T-helper 17 cell (primary cell): ENCODE measurements around the gene CYSRT1. TPM values are rescaled to one million over a fixed set of nuclear protein-coding genes. Genes with fewer than 3 reads are reported as not detected.

Experiments
- ATAC-seq: fragments of 150-1000 bp; cut with Tn5 transposase; 2 replicates; pipeline ENCODE4 v1.10.0; 2021; ENCODE audit warnings: mild to moderate bottlenecking, moderate library complexity
- DNase-seq, 3 donors: peaks; one replicate each; pipeline versions ENCODE4 v3.0.0 to v3.0.0-alpha.2; 2020 to 2021
- H3K9me3 ChIP-seq: one replicate; pipeline ENCODE4 v1.7.0; 2013; ENCODE audit warnings: low read length, mild to moderate bottlenecking; ENCODE audit not compliant: control insufficient read depth, poor library complexity, severe bottlenecking
- H3K27ac Mint-ChIP-seq: one replicate; pipeline ENCODE4 v1.8.0; 2022; ENCODE audit warnings: mild to moderate bottlenecking, moderate library complexity, mixed read lengths
- H3K27me3 Mint-ChIP-seq: one replicate; pipeline ENCODE4 v1.8.0; 2022; ENCODE audit warnings: mixed read lengths
- H3K36me3 Mint-ChIP-seq: one replicate; pipeline ENCODE4 v1.8.0; 2022; ENCODE audit warnings: low read depth, mixed read lengths
- H3K4me1 Mint-ChIP-seq: one replicate; pipeline ENCODE4 v1.8.0; 2022; ENCODE audit warnings: mild to moderate bottlenecking, mixed read lengths
- H3K4me3 Mint-ChIP-seq: one replicate; pipeline ENCODE4 v1.8.0; 2022; ENCODE audit warnings: mild to moderate bottlenecking, moderate library complexity, mixed read lengths
- total RNA-seq, 4 donors: library from RNA in 2 of 4; stranded (reverse) in 2 of 4; gene quantifications; one replicate each; pipeline ENCODE4 v1.2.3 and lab custom pipeline; 2022 to 2026

The CYSRT1 gene, protein sequence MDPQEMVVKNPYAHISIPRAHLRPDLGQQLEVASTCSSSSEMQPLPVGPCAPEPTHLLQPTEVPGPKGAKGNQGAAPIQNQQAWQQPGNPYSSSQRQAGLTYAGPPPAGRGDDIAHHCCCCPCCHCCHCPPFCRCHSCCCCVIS
- total RNA-seq (under 1 TPM in 1 of 2 donors, not detected in 1; 0.52 TPM), total RNA-seq (lab: John Stamatoyannopoulos, UW) (0.08 to 0.12 reads per million in 2 donors)

DNA sequence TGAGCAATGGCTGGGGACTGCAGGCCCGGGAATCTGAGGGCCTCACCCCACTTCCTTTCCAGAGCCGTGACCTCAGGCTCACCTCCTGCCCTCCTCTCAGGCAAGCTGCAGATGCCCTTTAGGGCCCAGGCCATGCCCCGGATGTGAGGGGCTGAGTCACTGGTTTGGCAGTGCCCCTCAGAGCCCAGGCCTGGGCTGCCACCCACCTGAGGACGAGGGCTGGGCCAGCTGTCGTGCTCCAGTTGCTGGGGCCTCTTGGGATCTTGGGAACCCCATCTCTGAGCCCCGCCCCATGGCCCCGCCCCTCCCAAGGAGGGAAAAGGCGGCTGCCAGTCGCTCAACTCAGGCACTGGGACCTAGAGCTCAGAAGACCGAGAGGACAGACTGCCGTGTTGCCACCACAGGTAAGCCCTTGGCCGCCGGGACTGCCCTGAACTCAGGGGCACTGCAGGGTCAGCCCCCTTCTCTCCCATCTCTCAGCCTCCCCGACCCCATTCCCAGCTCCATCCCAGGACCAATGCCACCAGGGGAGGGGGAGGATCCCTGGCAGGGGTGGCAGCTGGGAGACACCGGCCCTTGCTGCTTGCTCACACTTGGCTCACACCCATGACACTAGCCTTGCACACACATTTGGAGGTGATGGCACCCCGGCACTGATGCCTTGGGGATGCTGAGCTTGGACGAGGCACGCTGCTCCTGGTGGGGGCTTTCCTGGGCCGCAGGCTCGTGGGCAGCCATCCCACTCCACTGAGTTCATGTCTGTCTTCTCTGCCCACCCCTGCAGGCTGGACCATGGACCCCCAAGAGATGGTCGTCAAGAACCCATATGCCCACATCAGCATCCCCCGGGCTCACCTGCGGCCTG, at the start of gene CYSRT1:
Gene CYSRT1, plus strand, starts transcription at position 345 of the 865 bp plus-strand sequence. Its CDS starts 448 bp downstream, at position 793.
- Mint-ChIP-seq H3K4me1 (peaks cover 6% of the 10 kb centered on the region), H3K4me3 (peak within 1 kb of the TSS; percentile 82), H3K27ac (peak within 1 kb of the TSS; percentile 16), H3K36me3 (peaks cover 2% of the 10 kb centered on the region), H3K27me3 (peaks cover 6% of the 10 kb centered on the region)
- DNase-seq, result no peak
- no peaks in the 10 kb centered on the region for H3K9me3 ChIP-seq
- no peak for ATAC-seq

- no peak overlapping the region for H3K27ac Mint-ChIP-seq
- no peaks in the 10 kb centered on the region for H3K9me3 ChIP-seq
- no peaks in the 10 kb centered on the region for H3K36me3 Mint-ChIP-seq
- DNase-seq (no peak), ATAC-seq (no peak)
- no peaks in the 10 kb centered on the region for H3K4me1 Mint-ChIP-seq
- peaks cover 12% of the 10 kb centered on the region for H3K27me3 Mint-ChIP-seq
- no peak overlapping the region for H3K4me3 Mint-ChIP-seq
Observed at GRCh38 chr9:137175345-137175961, 49.5 kb upstream of the CYSRT1 start.

GRCh38 chr9:137176302-137177182, 48.4 kb upstream of the CYSRT1 start:
- Mint-ChIP-seq H3K36me3 (no peaks in the 10 kb centered on the region), H3K27me3 (peaks cover 10% of the 10 kb centered on the region), H3K27ac (no peak overlapping the region), H3K4me1 (no peaks in the 10 kb centered on the region), H3K4me3 (peak overlapping the region; percentile 41)
- no peaks in the 10 kb centered on the region for H3K9me3 ChIP-seq
- peak; percentile 71 for ATAC-seq
- no peak for DNase-seq

- H3K36me3 Mint-ChIP-seq, result peaks cover 3% of the 10 kb centered on the region
- no peak overlapping the region for H3K4me3 Mint-ChIP-seq
Observed at GRCh38 chr9:137178201-137178938, 46.6 kb upstream of the CYSRT1 start.

GRCh38 chr9:137178939-137179630, 45.9 kb upstream of the CYSRT1 start:
- ATAC-seq (no peak), DNase-seq (no peak)
- Mint-ChIP-seq H3K36me3 (peaks cover 3% of the 10 kb centered on the region), H3K27me3 (no peaks in the 10 kb centered on the region), H3K27ac (no peak overlapping the region), H3K4me1 (peaks cover 6% of the 10 kb centered on the region), H3K4me3 (no peak overlapping the region)
- H3K9me3 ChIP-seq, result no peaks in the 10 kb centered on the region

More at GRCh38 chr9:137178201-137178938, 46.6 kb upstream of the CYSRT1 start:
- peaks cover 4% of the 10 kb centered on the region for H3K4me1 Mint-ChIP-seq
- H3K27me3 Mint-ChIP-seq, result peaks cover under 1% of the 10 kb centered on the region
- no peaks in the 10 kb centered on the region for H3K9me3 ChIP-seq
- no peak for DNase-seq
- no peak for ATAC-seq
- H3K27ac Mint-ChIP-seq, result no peak overlapping the region

DNA sequence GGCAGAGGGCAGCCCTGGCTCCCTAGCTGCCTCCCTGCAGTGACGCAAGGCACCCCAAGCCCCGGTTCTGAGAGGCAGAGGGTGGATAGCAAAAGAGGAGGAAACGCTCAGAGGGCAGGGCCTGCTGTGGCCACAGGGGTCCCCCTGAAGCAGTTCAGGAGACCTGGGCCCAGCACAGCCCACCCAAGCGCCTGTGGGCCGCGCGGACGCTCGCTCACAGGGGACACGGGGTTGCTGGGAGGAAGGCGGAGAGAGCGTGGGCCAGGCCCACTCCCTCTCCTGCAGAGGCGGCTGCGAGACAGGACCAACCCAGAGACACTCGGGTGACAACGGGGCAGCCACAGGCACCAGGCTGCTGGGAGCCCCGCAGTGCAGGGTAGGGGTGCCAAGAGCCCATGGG, 45.2 kb upstream of the CYSRT1 start:
- H3K27me3 Mint-ChIP-seq, result no peaks in the 10 kb centered on the region
- no peak for DNase-seq
- H3K36me3 Mint-ChIP-seq, result peaks cover 3% of the 10 kb centered on the region
- H3K4me1 Mint-ChIP-seq, result peaks cover 10% of the 10 kb centered on the region
- no peak overlapping the region for H3K27ac Mint-ChIP-seq
- H3K9me3 ChIP-seq, result no peaks in the 10 kb centered on the region
- no peak overlapping the region for H3K4me3 Mint-ChIP-seq
- no peak for ATAC-seq

GRCh38 chr9:137180491-137180890, 44.5 kb upstream of the CYSRT1 start:
- DNase-seq (no peak), ATAC-seq (no peak)
- no peak overlapping the region for H3K27ac Mint-ChIP-seq

GRCh38 chr9:137181680-137182079, 43.3 kb upstream of the CYSRT1 start:
- no peaks in the 10 kb centered on the region for H3K9me3 ChIP-seq
- Mint-ChIP-seq H3K4me3 (no peak overlapping the region), H3K27ac (peak overlapping the region; percentile 80), H3K36me3 (peaks cover 3% of the 10 kb centered on the region), H3K4me1 (peaks cover 10% of the 10 kb centered on the region), H3K27me3 (no peaks in the 10 kb centered on the region)
- no peak for ATAC-seq
- no peak for DNase-seq

More at GRCh38 chr9:137180491-137180890, 44.5 kb upstream of the CYSRT1 start:
- peaks cover 10% of the 10 kb centered on the region for H3K4me1 Mint-ChIP-seq
- no peaks in the 10 kb centered on the region for H3K9me3 ChIP-seq
- H3K4me3 Mint-ChIP-seq, result no peak overlapping the region
- H3K36me3 Mint-ChIP-seq, result peaks cover 3% of the 10 kb centered on the region
- no peaks in the 10 kb centered on the region for H3K27me3 Mint-ChIP-seq

DNA sequence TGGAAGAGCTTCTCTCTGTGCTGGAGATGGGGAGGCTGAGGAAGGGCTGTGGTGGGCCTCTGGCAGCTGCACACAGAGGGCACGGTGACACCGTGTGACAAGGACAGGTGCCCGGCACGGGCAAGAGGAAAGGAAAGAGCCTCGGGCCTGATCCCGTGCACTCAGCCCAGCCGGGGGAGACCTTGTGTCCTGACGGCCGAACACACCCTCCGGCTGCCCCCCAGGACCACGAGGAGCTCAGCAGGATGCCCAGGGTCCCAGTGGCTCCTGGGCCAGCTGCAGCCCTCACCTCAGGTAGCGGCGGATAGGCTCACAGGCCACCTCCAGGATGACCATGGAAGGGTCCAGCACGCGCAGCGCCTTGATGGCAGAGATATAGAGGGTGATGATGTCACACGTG, 42.1 kb upstream of the CYSRT1 start:
- ATAC-seq, result no peak
- H3K36me3 Mint-ChIP-seq, result peaks cover 3% of the 10 kb centered on the region
- H3K4me3 Mint-ChIP-seq, result no peak overlapping the region
- no peaks in the 10 kb centered on the region for H3K9me3 ChIP-seq
- no peaks in the 10 kb centered on the region for H3K27me3 Mint-ChIP-seq
- no peak for DNase-seq
- no peak overlapping the region for H3K27ac Mint-ChIP-seq
- peaks cover 12% of the 10 kb centered on the region for H3K4me1 Mint-ChIP-seq

GRCh38 chr9:137183980-137184595, 40.9 kb upstream of the CYSRT1 start:
- H3K36me3 Mint-ChIP-seq, result peaks cover 3% of the 10 kb centered on the region
- ATAC-seq (no peak), DNase-seq (no peak)
- no peaks in the 10 kb centered on the region for H3K9me3 ChIP-seq
- H3K4me3 Mint-ChIP-seq, result peak overlapping the region; percentile 21
- no peaks in the 10 kb centered on the region for H3K27me3 Mint-ChIP-seq
- H3K27ac Mint-ChIP-seq, result no peak overlapping the region
- peaks cover 19% of the 10 kb centered on the region for H3K4me1 Mint-ChIP-seq

- Mint-ChIP-seq H3K4me3 (no peak overlapping the region), H3K36me3 (peaks cover 3% of the 10 kb centered on the region)
- ATAC-seq, result no peak
Observed at GRCh38 chr9:137184881-137185660, 39.9 kb upstream of the CYSRT1 start.

More at GRCh38 chr9:137184881-137185660, 39.9 kb upstream of the CYSRT1 start:
- Mint-ChIP-seq H3K27me3 (no peaks in the 10 kb centered on the region), H3K27ac (no peak overlapping the region), H3K4me1 (peaks cover 25% of the 10 kb centered on the region)
- H3K9me3 ChIP-seq, result no peaks in the 10 kb centered on the region
- no peak for DNase-seq
